ENCODE data around the gene KIF3C. TPM values are rescaled to one million over a fixed set of nuclear protein-coding genes. Genes with fewer than 3 reads are reported as not detected.
"Not testable (repeated sequence)": the region's sequence is repeated elsewhere in the genome, so short reads cannot be mapped to it uniquely, and the experiment has no call there.

The KIF3C gene
- total RNA-seq, 1 donor from 2014 or later: 10.1 TPM

DNA sequence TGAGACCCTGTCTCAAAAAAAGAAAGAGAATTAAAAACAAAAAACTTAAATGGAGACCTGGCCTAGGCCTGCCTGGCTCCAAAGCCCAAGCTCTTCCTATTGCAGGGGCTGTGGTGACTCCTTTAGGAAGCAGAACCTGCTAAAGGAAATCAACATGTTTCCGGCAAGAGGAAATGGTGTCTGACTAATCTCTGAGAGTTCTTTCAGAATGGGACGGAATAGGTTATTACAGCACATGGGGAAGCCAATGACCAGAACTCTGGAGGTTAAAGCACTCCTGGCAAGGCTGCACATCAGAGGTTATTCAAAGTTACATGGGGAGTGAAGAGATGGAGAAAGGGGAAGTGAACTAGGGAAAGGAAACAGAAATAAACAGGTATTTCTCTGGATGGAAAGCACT, 21.4 kb downstream of the KIF3C start:
- DNase-seq (ENCODE audit: low spot score): no peak

DNA sequence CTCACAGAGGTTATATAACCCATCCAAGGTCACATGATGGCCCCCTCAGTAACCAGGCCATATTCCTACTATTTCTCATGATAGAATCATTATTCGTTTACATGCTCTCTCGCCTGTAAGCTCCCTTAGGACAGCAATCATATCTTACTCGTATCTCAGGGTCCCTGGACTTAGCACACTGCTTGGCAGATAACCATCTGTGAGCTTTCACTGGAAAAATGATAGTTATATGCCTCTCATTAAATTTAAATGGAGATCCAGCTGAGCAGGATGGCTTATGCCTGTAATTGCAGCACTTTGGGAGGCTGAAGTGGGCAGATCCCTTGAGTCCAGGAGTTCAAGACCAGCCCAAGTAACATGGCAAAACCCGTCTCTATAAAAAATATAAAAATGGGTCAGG, 21.9 kb downstream of the KIF3C start:
- DNase-seq (ENCODE audit: low spot score): no peak

DNA sequence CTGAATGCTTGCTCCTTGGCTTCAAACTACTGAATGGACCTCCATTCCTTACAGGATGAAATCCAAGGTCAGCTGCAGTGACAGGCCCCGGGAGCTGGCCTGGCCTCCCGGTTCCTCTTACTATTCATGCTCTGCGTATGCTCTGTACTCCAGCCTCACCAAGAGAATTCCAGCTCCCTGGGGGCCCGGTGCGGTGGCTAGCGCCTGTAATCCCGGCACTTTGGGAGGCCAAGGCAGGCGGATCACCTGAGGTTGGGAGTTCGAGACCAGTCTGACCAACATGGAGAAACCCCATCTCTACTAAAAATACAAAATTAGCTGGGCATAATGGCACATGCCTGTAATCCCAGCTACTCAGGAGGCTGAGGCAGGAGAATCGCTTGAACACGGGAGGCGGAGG, 23.7 kb downstream of the KIF3C start:
- DNase-seq (ENCODE audit: low spot score): not testable (repeated sequence)

DNA sequence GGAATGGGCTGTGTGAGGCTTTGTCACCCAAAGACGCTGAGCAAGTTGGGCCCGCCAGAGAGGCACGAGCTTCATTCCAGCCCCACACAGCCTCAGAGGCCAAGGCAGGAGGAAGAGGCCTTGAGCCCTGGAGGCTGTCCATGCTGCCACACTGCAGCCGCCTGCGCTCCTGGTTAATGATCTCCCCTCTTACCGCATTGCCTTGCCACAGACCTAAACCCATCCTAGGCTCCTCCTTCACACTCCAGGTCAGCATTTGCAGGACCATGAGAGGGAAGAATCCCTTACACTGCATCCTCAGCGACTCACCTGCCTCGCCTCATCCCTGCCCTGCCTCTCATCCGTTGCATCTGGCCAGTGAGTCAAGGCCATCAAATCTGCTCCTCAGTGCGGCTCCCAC, 24.6 kb downstream of the KIF3C start:
- DNase-seq (ENCODE audit: low spot score): no peak

DNA sequence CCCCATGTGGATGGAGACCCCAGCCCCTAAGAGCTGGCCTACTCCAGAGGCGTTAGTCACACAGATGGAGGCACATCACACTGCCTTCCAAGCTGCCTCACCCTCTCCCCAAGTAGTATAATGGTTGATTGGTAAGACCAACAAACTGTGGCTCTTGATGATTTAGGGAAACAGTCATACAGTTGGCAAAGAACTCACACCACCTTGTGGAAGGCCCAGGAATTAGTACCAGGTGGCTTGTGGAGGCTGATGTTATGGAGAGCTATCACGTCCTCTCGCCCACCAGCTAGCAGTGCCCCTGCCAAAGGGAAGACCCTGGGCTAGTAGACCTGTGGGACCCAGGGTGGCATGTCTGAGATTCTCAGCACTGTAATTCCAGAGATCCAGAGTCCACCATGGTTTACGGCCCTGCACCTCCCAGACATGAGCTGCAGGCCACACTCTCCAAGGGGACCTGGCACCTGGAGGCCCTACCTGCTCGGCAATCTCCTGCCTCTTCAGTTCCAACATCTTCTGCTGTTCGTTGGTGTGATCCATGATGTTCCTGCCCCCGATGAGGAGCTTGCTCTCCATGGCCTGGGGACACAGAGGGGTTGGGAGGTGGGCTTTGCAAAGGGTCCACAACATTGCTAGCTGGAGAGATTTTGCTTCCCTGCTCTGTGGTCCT, 26.3 kb downstream of the KIF3C start:
- no peak for DNase-seq (ENCODE audit: low spot score)

DNA sequence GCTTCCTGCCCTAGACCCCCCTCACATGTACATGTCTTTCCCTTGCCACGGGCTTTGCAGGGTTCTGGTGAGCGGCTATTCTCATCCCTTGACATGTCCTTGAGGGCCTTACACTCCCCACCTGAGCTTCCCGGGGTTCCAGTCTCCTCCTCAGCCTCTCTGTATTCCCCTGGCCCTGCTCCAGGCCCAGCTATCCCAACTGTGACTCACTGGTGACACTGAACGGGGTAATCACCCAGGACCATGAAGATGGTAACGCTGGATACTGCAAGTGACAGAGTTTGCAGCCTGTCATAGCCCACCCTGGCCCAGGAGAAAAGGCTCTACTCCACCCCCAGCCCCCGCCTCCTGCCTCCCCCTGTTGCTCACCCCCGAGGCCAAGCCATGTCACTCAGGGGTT, 27.3 kb downstream of the KIF3C start:
- DNase-seq (ENCODE audit: low spot score): no peak

DNA sequence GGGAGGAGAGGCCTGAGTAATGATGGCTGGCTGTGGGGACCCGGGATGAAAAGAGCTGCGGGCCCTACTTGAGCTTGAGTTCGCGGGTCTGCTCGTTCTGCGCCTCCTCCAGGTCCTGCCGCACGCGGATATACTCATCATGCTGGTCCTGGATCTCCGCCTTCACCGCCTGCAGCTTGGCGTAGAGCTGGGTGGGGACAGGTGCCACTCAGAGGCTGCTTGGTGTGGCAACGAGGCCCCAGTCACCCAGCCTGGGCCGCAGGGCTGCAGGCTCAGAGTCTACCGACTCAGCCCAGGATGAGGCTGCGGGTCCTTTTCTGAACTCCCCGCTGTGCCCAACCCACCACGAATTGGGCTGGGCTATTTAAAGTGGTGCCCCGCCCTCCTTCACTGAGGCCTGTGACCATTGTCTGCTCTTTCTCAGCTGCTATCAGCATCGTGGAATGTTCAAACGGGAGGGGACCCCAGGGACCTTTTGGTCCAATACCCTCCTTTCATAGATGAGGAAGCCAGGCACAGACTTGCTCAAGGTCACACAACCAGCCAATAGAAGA, 28.0 kb downstream of the KIF3C start:
- DNase-seq (ENCODE audit: low spot score): no peak

DNA sequence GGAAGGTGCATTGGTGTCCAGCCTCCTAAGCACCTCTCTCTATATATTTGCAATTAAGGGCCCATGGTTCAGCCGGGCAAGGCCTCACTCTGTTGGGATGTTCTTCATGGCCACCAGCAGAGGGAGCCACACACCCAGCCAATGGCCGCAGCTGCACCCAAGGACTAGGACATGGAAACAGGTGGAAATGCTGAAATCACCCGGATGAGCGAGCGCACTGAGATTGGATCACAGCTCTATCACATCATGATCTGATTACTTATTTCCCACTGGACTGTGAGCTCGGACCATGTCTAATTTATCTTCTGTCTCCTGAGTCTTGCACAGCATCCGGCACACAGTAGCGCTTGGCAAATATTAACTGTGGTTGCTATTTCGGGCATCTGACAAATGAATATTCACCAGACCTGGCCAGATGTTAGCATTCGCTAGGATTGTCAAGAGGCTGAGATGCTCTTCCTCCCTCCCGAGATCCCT, 31.2 kb downstream of the KIF3C start:
- peak; percentile 83 for DNase-seq (ENCODE audit: low spot score)

DNA sequence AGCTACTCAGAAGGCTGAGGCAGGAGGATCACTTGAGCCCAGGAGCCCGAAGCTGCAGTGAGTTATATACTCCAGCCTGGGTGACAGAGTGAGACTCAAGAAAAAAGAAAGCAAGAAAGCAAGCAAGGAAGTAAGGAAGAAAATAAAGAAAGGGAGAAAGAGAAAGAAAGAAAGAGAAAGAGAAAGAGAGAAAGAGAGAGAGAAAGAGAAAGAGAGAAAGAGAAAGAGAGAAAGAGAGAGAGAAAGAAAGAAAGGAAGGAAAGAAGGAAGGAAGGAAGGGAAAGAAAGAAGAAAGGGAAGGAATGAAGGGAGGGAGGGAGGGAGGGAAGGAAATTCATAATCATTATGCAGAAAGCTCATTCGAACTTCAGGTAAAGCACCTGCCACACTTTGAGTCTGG, 33.9 kb downstream of the KIF3C start:
- no peak for DNase-seq (ENCODE audit: low spot score)

DNA sequence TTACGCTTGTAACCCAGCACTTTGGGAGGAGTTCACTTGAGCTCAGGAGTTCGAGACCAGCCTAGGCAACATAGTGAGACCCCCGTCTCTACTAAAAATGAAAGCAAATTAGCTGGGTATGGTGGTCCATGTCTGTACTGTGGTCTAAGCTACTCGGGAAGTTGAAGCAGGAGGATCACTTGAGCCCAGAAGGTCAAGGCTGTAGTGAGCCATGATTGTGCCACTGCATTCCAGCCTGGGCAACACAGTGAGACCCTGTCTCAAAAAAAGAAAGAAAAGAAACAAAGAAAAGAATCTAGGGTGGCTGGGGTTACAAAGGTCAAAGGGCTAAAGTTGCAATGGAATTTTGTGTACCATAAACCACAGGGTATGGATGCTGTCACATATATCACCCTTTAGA, 41.3 kb downstream of the KIF3C start:
- DNase-seq (ENCODE audit: low spot score): no peak

DNA sequence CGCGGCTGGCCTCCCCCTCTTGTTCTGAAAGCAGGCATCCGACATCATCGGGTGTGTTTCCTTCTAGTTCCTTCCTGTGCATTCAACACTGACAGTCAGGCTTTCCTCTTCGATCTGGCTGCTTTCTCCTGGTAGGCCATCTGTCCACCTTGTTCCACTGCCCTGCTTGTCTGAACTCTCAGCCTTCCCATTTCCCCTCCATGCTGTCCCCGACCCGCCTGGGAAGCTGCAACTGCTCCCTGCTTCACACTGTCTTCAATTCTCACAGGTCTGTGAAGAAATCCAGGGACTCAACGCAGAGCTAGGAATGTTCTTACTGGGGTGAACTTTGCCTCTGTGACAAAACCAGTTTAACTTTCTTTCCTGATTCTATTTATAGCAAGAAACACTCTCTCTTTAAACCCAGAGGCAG, 43.0 kb downstream of the KIF3C start:
- peak; percentile 17 for DNase-seq (ENCODE audit: low spot score)

DNA sequence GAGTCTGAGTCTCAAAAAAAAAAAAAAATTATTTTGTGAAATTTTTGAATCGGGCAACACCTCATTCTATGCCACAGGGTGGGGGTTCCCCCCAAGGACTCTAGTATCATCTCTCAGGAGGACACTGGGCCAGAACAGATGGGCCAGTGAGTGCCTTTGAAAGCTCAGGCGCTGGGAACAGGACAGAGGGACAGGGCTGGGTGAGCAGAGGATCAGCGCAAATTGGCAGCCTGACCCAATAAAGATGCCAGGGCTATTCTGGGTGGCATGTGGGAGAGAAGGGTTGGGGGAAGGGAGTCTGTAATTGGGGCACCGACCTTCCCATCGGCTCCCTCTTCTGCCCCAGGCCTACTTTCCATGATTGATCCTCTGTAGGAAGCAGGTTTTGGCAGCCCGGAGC, 44.0 kb downstream of the KIF3C start:
- no peak for DNase-seq (ENCODE audit: low spot score)

DNA sequence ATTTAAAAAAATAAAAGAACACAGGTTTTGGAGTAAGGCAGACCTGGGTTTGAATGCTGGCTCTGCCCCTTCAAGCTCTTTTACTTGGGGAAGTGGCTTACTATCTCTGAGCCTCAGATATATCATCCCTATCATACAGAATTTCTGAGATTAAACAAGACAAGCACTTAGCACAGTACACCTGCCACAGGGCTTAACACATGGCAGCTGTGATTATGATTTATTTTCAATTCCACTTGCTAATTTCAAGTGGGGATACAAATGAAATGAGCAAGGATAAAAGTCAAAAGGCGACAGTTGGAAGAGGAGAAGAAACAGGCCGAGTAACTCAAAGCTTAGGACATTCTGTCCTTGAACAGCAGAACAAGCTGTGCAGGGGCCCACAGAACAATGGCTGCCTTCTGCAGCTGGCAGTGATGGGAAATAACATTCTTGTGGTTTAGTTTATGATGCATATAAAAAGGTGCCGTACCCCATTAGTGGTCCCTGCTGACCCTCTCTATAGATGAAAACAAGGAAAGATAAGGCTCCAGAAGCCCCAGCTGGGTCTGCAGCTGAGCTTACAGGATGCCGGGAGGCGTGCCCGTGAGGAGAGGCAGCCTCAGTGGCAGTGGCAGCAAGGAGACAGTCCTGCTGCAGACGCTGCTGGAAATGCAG, 45.3 kb downstream of the KIF3C start:
- DNase-seq (ENCODE audit: low spot score): no peak

DNA sequence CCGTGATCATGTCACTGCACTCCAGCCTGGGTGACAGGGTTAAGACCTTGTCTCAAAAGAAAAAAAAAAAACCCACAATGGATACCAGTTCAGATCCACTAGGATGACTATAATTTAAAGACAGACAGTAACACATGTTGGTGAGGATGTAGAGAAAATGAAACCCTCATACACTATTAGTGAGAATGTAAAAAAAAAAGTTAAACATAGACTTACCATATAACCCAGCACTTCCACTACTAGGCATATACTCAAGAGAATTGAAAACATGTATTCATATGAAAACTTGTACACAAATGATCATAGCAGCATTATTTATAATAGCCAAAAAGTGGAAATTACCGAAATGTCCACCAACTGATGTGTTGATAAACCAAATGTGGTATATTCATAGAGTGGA, 48.7 kb downstream of the KIF3C start:
- no peak for DNase-seq (ENCODE audit: low spot score)

DNA sequence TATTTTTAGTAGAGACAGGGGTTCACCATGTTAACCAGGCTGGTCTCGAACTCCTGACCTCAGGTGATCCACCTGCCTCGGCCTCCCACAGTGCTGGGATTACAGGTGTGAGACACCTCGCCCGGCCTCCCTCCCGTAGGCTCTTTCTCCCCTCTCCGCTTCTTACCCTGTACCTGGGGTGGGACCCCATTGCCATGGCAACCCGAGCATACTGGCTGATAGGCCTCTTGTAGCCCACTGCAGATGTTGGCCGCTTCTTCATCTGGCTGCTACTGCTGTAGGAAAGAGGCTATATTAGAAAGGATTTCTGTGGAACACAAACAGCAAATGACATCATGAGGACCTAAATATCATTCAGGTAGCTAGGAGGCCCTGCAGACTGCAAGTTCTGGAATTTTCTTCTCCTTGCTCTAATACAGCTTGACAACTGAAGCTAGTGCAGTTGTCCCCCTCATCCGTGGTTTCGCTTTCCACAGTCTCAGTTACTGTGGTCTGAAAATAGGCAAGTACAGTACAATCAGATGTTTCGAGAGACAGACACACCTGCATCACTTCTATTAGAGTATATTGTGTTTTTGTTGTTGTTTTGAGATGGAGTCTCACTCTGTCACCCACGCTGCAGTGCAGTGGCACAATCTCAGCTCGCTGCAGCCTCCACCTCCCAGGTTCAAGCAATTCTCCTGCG, 52.4 kb downstream of the KIF3C start:
- DNase-seq (ENCODE audit: low spot score): no peak

DNA sequence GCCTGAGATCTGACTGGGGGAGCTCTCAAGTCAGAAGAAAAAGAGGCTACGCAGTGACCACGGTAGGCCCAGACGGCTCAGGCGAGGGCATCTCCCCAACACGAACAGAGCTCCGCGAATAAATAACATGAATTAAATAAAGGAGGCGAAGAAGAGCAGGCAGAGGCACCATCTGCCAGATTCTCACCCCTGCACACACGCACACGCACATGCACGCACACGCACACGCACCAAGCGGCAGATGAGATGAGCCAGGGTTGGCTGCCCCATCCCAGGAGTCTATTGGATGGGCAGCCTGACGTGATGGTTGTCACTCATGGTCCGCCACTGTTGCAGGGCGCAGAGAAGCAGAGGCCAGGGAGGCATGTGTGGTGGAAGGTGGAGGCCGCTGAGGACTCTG, 53.6 kb downstream of the KIF3C start:
- no peak for DNase-seq (ENCODE audit: low spot score)

DNA sequence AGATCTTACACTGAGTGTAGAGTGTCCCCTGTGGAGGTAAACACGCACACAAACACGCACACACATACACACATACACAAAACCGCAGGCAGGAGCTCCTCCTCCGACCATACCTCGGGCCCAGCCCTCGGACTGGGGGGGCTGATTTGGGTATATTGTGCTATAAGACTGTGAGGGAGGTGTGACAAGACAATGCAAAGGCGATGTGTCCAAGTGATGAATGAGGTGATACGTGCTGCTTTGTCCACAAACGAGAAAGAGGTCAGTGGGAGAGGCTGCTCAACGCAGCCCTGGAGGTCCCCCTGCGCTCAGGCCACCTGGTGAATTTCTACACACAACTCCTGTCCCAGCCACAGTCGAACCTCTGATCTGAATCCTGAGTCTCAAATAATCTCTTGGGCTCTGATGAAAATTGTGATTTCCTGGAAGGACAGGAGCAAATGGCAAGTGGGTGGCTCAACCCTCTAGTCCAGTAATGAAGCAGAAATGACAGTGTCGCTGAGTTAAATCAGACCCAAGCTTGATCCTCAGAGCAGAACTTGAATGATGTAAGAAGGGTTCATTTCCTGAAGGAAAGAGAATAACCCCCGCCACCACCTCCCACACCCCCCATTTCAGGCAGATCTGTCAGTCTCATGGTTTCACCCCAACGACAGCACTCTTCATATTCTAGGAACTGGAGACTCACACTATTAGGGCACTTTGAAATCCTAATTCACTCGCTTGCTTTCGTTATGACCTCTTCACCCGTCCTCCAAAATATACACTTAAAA, 55.1 kb downstream of the KIF3C start:
- DNase-seq (ENCODE audit: low spot score): no peak

DNA sequence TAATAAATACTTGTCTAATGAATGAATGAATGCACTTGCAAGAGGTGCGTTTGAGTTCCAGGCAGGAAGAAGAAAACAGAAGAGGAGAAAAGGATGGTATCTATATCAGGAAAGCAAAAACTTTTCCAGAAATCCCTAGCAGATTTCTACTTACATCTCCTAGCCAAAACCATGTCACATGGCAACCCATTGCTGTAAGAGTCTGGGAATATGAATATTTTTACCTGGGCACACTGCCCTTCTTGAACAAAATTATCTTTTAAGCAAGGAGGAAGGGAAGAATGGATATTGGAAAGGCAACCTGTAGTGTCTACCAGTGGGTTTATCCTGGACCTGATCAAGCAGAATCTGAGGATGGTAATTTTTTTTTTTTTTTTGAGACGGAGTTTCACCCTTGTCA, 59.8 kb downstream of the KIF3C start:
- DNase-seq (ENCODE audit: low spot score): no peak

DNA sequence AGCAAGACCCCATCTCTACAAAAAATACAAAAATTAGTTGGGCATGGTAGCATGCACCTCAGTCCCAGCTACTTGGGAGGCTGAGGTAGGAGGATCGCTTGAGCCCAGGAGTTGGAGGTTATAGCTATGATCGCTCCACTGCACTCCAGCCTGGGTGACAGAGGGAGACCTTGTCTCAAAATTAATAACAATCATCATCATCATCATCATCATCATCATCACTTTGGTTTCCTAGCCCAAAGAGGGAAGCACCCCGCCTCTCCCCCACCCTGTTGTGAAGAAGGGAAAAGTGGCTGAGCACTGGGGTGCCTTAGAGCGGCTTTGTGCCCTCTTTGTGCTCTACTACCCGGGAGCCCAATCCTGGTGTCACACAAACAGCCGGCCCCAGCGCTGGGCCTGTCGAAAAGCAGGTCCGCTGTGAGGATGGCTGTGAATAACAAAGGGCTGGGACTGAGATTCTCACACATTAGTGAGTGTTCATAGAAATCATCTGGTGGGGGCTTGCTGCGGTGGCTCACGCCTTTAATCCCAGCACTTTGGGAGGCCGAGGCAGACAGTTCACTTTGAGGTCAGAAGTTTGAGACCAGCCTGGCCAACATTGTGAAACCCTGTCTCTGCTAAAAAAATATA, 61.4 kb downstream of the KIF3C start:
- no peak for DNase-seq (ENCODE audit: low spot score)

DNA sequence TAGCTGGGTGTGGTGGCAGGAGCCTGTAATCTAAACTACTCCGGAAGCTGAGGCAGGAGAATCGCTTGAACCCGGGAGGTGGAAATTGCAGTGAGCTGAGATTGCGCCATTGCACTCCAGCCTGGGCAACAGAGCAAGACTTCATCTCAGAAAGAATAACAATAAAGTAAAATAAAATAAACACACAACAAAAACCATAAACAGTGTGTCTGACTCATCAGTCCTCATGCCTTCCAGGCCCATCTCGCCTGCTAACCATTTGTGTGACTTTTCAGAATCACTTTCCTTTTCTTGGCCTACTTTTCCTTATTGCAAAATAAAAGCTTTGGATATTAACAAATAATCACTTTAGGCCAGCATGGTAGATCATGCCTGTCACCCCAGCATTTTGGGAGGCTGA, 62.0 kb downstream of the KIF3C start:
- DNase-seq (ENCODE audit: low spot score): no peak

DNA sequence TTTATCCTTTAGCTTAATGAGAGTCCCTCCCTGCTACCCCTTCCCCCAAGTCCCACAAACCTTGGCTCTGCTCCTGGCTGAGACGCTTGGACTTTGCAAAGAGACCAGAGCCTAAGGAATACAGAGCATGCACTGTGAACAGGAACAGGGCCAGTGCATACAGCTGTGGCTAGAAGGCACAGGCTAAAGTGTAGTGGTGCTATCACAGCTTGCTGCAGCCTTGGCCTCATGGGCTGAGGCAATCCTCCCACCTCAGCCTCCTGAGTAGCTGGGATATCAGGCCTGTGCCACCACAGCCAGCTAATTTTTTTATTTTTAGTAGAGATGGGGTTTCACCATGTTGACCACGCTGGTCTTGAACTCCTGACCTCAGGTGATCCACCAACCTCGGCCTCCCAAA, 64.5 kb downstream of the KIF3C start:
- no peak for DNase-seq (ENCODE audit: low spot score)

DNA sequence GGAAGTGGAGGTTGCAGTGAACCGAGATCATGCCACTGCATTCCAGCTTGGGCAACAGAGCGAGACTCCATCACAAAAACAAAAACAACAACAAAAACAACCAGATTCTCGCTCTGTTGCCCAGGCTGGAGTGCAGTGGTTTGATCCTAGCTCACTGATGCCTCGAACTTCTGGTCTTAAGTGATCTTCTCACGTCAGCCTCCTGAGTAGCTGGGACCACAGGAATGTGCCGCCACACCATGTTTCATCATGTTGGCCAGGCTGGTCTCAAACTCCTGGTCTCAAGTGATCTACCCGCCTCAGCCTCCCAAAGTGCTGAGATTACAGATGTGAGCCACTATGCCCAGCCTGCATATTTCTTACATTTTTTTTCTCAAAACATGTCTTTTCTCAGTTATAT, 64.9 kb downstream of the KIF3C start:
- not testable (repeated sequence) for DNase-seq (ENCODE audit: low spot score)

Data from mucosa of gallbladder (tissue), 1 donor.